ENCODE data around the gene ELF5. TPM values are rescaled to one million over a fixed set of nuclear protein-coding genes. Genes with fewer than 3 reads are reported as not detected.

Gene ELF5
- total RNA-seq, 1 donor from 2014 or later = not detected

DNA sequence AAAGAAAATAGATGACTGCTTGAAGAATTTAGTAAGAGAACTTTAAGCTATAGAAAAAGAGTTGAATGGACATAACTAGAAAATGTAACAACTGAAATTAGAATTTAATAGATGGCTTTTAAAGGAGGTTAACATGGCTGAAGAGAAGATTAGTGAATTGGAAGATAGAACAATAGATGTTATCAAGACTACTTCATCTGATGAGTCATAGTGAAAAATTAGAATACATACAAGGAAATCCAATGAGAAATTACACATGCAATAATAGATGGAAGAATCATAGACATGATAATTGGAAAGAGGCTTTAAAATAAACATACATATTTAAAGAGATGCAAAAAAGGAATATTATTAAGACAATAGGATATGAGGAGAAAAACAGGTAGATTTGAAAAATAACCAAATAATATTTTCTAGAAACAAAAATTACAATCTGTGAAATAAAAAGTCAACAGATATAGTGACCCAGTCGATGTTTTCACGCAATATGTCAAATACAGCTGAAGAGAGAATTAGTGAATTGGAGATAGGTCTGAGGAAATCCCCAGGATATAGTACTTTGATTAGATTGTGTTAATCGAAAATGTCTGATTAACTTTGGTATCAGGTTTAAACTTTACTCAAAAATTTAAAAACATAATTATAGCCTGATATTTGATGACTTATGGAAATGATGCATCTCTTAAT lies 46.6 kb downstream of the ELF5 start:
- Mint-ChIP-seq H3K36me3 (ENCODE audit: low read depth) (peaks cover 59% of the 10 kb centered on the region), H3K27me3 (ENCODE audit: low read depth) (no peaks in the 10 kb centered on the region), H3K27ac (ENCODE audit: unreplicated experiment) (no peak overlapping the region), H3K4me3 (no peak overlapping the region), H3K9me3 (peaks cover 11% of the 10 kb centered on the region), H3K4me1 (peaks cover 6% of the 10 kb centered on the region)
- no peak for DNase-seq (ENCODE audit: low read depth, low spot score)
- TF ChIP-seq, protein P1, sequence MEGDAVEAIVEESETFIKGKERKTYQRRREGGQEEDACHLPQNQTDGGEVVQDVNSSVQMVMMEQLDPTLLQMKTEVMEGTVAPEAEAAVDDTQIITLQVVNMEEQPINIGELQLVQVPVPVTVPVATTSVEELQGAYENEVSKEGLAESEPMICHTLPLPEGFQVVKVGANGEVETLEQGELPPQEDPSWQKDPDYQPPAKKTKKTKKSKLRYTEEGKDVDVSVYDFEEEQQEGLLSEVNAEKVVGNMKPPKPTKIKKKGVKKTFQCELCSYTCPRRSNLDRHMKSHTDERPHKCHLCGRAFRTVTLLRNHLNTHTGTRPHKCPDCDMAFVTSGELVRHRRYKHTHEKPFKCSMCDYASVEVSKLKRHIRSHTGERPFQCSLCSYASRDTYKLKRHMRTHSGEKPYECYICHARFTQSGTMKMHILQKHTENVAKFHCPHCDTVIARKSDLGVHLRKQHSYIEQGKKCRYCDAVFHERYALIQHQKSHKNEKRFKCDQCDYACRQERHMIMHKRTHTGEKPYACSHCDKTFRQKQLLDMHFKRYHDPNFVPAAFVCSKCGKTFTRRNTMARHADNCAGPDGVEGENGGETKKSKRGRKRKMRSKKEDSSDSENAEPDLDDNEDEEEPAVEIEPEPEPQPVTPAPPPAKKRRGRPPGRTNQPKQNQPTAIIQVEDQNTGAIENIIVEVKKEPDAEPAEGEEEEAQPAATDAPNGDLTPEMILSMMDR (conservative IDR thresholded peaks at IDR 0.05) = no peak

DNA sequence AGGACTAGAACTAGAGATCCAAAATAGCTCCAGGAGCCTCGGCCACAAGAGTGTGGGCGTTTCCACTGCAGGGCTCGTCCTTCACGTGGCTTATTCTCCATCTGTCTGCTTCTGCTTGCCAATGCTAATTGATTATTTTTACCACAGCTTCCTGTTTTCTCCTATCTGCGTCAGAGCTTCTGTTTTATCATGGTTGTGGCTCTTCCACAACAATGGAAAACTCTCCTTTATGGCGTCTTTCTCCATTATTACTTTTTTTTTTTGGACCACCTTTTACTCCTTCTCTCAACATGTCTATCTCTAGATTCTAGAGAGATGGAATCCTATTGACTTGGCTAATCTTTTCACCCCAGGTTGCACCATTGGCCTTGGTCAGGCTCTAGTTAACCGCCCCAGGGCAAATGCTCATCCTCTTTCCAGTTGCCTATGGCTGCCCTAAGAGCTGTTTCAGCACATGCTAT lies 49.0 kb downstream of the ELF5 start:
- Mint-ChIP-seq H3K36me3 (ENCODE audit: low read depth) (peaks cover 51% of the 10 kb centered on the region), H3K27ac (ENCODE audit: unreplicated experiment) (no peak overlapping the region), H3K9me3 (peaks cover 11% of the 10 kb centered on the region), H3K27me3 (ENCODE audit: low read depth) (no peaks in the 10 kb centered on the region), H3K4me3 (no peak overlapping the region), H3K4me1 (peaks cover 6% of the 10 kb centered on the region)
- TF ChIP-seq, protein P1 (conservative IDR thresholded peaks at IDR 0.05) = no peak
- no peak for DNase-seq (ENCODE audit: low read depth, low spot score)

DNA sequence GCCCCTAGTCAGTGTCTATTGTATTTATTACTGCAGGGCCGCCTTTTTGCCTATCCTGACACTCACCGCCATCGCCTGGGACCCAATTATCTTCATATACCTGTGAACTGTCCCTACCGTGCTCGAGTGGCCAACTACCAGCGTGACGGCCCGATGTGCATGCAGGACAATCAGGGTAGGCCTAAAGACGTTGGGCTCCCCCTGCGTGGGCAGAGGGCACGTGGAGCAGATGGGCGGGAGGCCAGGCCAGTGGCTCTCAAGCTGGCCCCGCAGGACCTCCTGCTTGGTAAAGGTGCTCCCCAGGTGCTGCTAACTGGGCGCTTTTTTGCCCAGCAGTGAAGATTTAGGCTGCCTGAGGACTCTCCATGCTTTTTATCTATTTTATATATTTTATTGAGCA lies 52.4 kb downstream of the ELF5 start:
- TF ChIP-seq, protein P1 (conservative IDR thresholded peaks at IDR 0.05) = no peak
- Mint-ChIP-seq H3K4me1 (peaks cover 6% of the 10 kb centered on the region), H3K36me3 (ENCODE audit: low read depth) (peaks cover 47% of the 10 kb centered on the region)

DNA sequence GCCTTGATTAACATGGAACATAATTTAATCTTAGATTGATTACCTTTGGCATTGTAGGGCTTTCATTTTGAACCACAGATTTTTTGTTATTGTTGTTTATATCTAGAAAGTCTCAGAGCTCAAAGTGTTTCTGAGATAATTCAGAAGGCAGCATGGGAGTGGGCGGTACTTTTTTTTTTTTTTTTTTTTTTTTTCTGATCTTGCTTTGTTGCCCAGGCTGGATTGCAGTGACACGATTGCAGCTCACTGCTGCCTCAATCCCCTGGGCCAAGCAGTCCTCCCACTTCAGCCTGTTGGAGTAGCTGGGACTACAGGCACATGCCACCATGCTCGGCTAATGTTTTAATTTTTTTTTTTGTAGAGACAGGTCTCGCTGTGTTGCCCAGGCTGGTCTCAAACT lies 53.3 kb downstream of the ELF5 start:
- no peak for DNase-seq (ENCODE audit: low read depth, low spot score)
- no peaks in the 10 kb centered on the region for H3K27me3 Mint-ChIP-seq (ENCODE audit: low read depth)
- no peak overlapping the region for H3K4me3 Mint-ChIP-seq
- peaks cover 6% of the 10 kb centered on the region for H3K4me1 Mint-ChIP-seq
- no peaks in the 10 kb centered on the region for H3K9me3 Mint-ChIP-seq
- peaks cover 38% of the 10 kb centered on the region for H3K36me3 Mint-ChIP-seq (ENCODE audit: low read depth)
- TF ChIP-seq, protein P1 (conservative IDR thresholded peaks at IDR 0.05) = no peak
- no peak overlapping the region for H3K27ac Mint-ChIP-seq (ENCODE audit: unreplicated experiment)

More for the DNA sequence above, 52.4 kb downstream of the ELF5 start:
- Mint-ChIP-seq H3K27ac (ENCODE audit: unreplicated experiment) (no peak overlapping the region), H3K27me3 (ENCODE audit: low read depth) (no peaks in the 10 kb centered on the region), H3K4me3 (no peak overlapping the region), H3K9me3 (peaks cover 5% of the 10 kb centered on the region)
- no peak for DNase-seq (ENCODE audit: low read depth, low spot score)

DNA sequence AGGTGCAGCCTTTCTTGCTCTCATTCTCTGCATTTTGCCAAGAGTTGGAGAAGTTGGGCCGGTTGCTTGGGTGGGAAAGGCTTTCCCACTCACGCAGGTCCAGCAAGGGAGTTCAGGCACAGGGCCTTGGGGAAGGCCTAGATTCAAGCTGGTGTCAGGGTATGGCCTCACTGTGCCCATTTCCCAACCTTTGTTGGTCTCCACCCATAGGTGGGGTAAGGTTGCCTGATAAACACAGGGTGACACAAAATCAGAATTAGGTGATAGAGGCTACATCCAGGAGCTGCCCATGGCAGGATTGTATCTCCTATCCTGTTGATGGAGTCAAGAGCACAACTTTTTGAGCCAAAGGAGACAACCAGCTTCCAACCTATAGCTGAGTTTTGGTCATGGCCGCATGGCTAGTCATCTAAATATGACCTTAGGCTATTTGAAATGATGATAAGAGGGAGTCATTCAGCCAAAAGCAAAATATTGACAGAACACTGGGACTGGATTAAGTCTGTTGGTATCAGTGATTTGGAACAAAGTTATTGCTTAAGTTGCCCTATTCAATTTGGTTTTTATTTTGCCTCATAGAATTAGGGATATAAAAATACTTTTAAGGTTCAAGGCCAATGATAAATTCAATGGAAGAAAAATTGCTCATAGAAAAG lies 54.0 kb downstream of the ELF5 start:
- Mint-ChIP-seq H3K27me3 (ENCODE audit: low read depth) (no peaks in the 10 kb centered on the region), H3K27ac (ENCODE audit: unreplicated experiment) (no peak overlapping the region)
- TF ChIP-seq, protein P1 (conservative IDR thresholded peaks at IDR 0.05) = no peak

More for the DNA sequence above, 54.0 kb downstream of the ELF5 start:
- no peak for DNase-seq (ENCODE audit: low read depth, low spot score)
- Mint-ChIP-seq H3K9me3 (no peaks in the 10 kb centered on the region), H3K4me3 (no peak overlapping the region), H3K4me1 (peaks cover 6% of the 10 kb centered on the region), H3K36me3 (ENCODE audit: low read depth) (peaks cover 37% of the 10 kb centered on the region)
